ENCODE results near the gene PTPRN2.

- TF ChIP-seq, protein P1, sequence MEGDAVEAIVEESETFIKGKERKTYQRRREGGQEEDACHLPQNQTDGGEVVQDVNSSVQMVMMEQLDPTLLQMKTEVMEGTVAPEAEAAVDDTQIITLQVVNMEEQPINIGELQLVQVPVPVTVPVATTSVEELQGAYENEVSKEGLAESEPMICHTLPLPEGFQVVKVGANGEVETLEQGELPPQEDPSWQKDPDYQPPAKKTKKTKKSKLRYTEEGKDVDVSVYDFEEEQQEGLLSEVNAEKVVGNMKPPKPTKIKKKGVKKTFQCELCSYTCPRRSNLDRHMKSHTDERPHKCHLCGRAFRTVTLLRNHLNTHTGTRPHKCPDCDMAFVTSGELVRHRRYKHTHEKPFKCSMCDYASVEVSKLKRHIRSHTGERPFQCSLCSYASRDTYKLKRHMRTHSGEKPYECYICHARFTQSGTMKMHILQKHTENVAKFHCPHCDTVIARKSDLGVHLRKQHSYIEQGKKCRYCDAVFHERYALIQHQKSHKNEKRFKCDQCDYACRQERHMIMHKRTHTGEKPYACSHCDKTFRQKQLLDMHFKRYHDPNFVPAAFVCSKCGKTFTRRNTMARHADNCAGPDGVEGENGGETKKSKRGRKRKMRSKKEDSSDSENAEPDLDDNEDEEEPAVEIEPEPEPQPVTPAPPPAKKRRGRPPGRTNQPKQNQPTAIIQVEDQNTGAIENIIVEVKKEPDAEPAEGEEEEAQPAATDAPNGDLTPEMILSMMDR (CRISPR knock-in tag; IDR thresholded peaks at IDR 0.05): no peak
- TF ChIP-seq NFATC3 (CRISPR knock-in tag; IDR thresholded peaks at IDR 0.05): no peak
- no peak for TF ChIP-seq GMEB2 (CRISPR knock-in tag; IDR thresholded peaks at IDR 0.05; ENCODE audit: low read depth)
- no peak for TF ChIP-seq POLR2AphosphoS2 (IDR thresholded peaks at IDR 0.05; ENCODE audit: low read depth, low read length)
- no peak for TF ChIP-seq ZSCAN20 (CRISPR knock-in tag; IDR thresholded peaks at IDR 0.05; ENCODE audit: borderline replicate concordance)
- TF ChIP-seq DNMT3B (CRISPR knock-in tag; conservative IDR thresholded peaks at IDR 0.05): no peak
- no peak for TF ChIP-seq SP1 (IDR thresholded peaks at IDR 0.05)
- no peak for TF ChIP-seq SP1 (CRISPR knock-in tag; IDR thresholded peaks at IDR 0.05)
- TF ChIP-seq ZFP41 (CRISPR knock-in tag; IDR thresholded peaks at IDR 0.05; ENCODE audit: borderline replicate concordance): no peak
- TF ChIP-seq ETV5 (CRISPR knock-in tag; IDR thresholded peaks at IDR 0.05; ENCODE audit: borderline replicate concordance): no peak
- no peak for TF ChIP-seq FOXJ3 (CRISPR knock-in tag; IDR thresholded peaks at IDR 0.05; ENCODE audit: borderline replicate concordance)
- TF ChIP-seq BORCS8-MEF2B (CRISPR knock-in tag; IDR thresholded peaks at IDR 0.05): no peak
Measured at GRCh38 chr7:157870644-157871290, 716.9 kb downstream of the PTPRN2 start.
